NCI-H82 treated with DMSO at 0.1 percent for 48 hours (cell line): ENCODE measurements around the gene CPM.
"Not testable (repeated sequence)": the region's sequence is repeated elsewhere in the genome, so short reads cannot be mapped to it uniquely, and the experiment has no call there.

Source experiments
- DNase-seq: peaks from one replicate; lab custom pipeline; 2025; ENCODE audit not compliant: unreplicated experiment; lab: John Stamatoyannopoulos, UW

CPM gene

GRCh38 chr12:68831751-68832503 lies 101.0 kb downstream of the CPM start:
- no peak for DNase-seq

- no peak for DNase-seq
These were observed 101.7 kb downstream of the CPM start for GRCh38 chr12:68831272-68831671.

- DNase-seq: no peak
These were observed 104.3 kb downstream of the CPM start for GRCh38 chr12:68828672-68829068.

GRCh38 chr12:68827895-68828671 lies 104.9 kb downstream of the CPM start:
- no peak for DNase-seq

- DNase-seq: no peak
These were observed 107.3 kb downstream of the CPM start for GRCh38 chr12:68825569-68826217.

GRCh38 chr12:68824597-68825250 lies 108.2 kb downstream of the CPM start:
- DNase-seq: no peak

- no peak for DNase-seq
These were observed 108.8 kb downstream of the CPM start for GRCh38 chr12:68824131-68824530.

- no peak for DNase-seq
These were observed 109.3 kb downstream of the CPM start for GRCh38 chr12:68823696-68824095.

GRCh38 chr12:68821357-68822188 lies 111.4 kb downstream of the CPM start:
- DNase-seq: no peak

- not testable (repeated sequence) for DNase-seq
These were observed 113.5 kb downstream of the CPM start for GRCh38 chr12:68819481-68819880.

- no peak for DNase-seq
These were observed 116.8 kb downstream of the CPM start for GRCh38 chr12:68815928-68816800.

- no peak for DNase-seq
These were observed 117.6 kb downstream of the CPM start for GRCh38 chr12:68815232-68815927.

GRCh38 chr12:68814490-68815231 lies 118.3 kb downstream of the CPM start:
- DNase-seq: no peak

GRCh38 chr12:68813242-68813593 lies 119.8 kb downstream of the CPM start:
- DNase-seq: no peak

- no peak for DNase-seq
These were observed 120.3 kb downstream of the CPM start for GRCh38 chr12:68812553-68813241.

GRCh38 chr12:68811573-68811972 lies 121.4 kb downstream of the CPM start:
- not testable (repeated sequence) for DNase-seq

- not testable (repeated sequence) for DNase-seq
These were observed 123.0 kb downstream of the CPM start for GRCh38 chr12:68810027-68810389.
